Stimulated activated CD8-positive, alpha-beta memory T cell treated with anti-CD3 and anti-CD28 coated beads, Interleukin-2, amount 100 ng/mL, for 1 hour (primary cell): ENCODE results near the gene GNAS-AS1.

Source experiments
- DNase-seq, 2 donors: peaks; one replicate each; pipeline ENCODE4 v3.0.0-alpha.2; 2020; ENCODE audit warnings: low read depth in 2 of 2

Gene GNAS-AS1

GRCh38 chr20:58855506-58856389 is 5.0 kb upstream of the GNAS-AS1 start:
- DNase-seq, result no peak

- DNase-seq, result no peak
Observed at GRCh38 chr20:58854638-58855471, 4.2 kb upstream of the GNAS-AS1 start.

GRCh38 chr20:58853976-58854637 is 3.4 kb upstream of the GNAS-AS1 start:
- DNase-seq, result no peak

- no peak for DNase-seq
Observed at GRCh38 chr20:58853466-58853865, 2.8 kb upstream of the GNAS-AS1 start.

- no peak for DNase-seq
Observed at GRCh38 chr20:58852543-58853271, 2.0 kb upstream of the GNAS-AS1 start, which contains the start of gene GNAS. Gene GNAS (plus strand): TSS chr20:58852716.

GRCh38 chr20:58851969-58852458 is 1.3 kb upstream of the GNAS-AS1 start:
- DNase-seq, result no peak

- DNase-seq, result no peak
Observed at GRCh38 chr20:58851221-58851968, 693 bp upstream of the GNAS-AS1 start.

- no peak for DNase-seq
Observed at GRCh38 chr20:58847463-58847862, 3.2 kb downstream of the GNAS-AS1 start.

- DNase-seq, result no peak
Observed at GRCh38 chr20:58845706-58846105, 5.0 kb downstream of the GNAS-AS1 start.

GRCh38 chr20:58843128-58843556 is 7.6 kb downstream of the GNAS-AS1 start:
- no peak for DNase-seq

GRCh38 chr20:58842276-58842675 is 8.4 kb downstream of the GNAS-AS1 start:
- DNase-seq, result no peak

GRCh38 chr20:58841539-58842264 is 9.0 kb downstream of the GNAS-AS1 start:
- DNase-seq, result no peak

- DNase-seq, result no peak
Observed at GRCh38 chr20:58840816-58841538, 9.7 kb downstream of the GNAS-AS1 start.

- DNase-seq, result no peak
Observed at GRCh38 chr20:58839991-58840747, 10.5 kb downstream of the GNAS-AS1 start.

GRCh38 chr20:58839474-58839874 is 11.2 kb downstream of the GNAS-AS1 start:
- DNase-seq, result no peak

GRCh38 chr20:58838174-58838573 is 12.5 kb downstream of the GNAS-AS1 start:
- no peak for DNase-seq

GRCh38 chr20:58837717-58838116 is 13.0 kb downstream of the GNAS-AS1 start:
- DNase-seq, result no peak

GRCh38 chr20:58836616-58837204 is 14.0 kb downstream of the GNAS-AS1 start:
- no peak for DNase-seq
